Loucy (cell line): ENCODE data around the gene ISM1.

Experiments
- H2AFZ ChIP-seq: fragments of 200-600 bp; sonication (generic); 2 replicates; pipeline ENCODE4 v1.6.0; 2016; ENCODE audit warnings: antibody characterized with exemption, mild to moderate bottlenecking, low read length, moderate library complexity
- H3F3A ChIP-seq: fragments of 200-600 bp; 2 replicates; pipeline ENCODE4 v1.6.0; 2016; ENCODE audit warnings: antibody characterized with exemption, low read depth, mild to moderate bottlenecking
- H3K27me3 ChIP-seq: fragments of 200-600 bp; sonication (generic); 2 replicates; pipeline ENCODE4 v1.6.1; 2014; ENCODE audit warnings: low read length, mild to moderate bottlenecking; ENCODE audit not compliant: insufficient read depth, poor library complexity, severe bottlenecking
- H3K36me3 ChIP-seq: fragments of 200-600 bp; sonication (generic); 2 replicates; pipeline ENCODE4 v1.6.1; 2016; ENCODE audit warnings: low read length; ENCODE audit not compliant: insufficient read depth
- H3K4me1 ChIP-seq: fragments of 200-600 bp; sonication (generic); 2 replicates; pipeline ENCODE4 v1.5.1; 2014; ENCODE audit warnings: low read length, mild to moderate bottlenecking; ENCODE audit not compliant: insufficient read depth, poor library complexity, severe bottlenecking
- H3K4me2 ChIP-seq: fragments of 200-600 bp; sonication (generic); 2 replicates; pipeline ENCODE4 v1.6.0; 2014; ENCODE audit warnings: antibody characterized with exemption, low read length, low read depth, mild to moderate bottlenecking; ENCODE audit not compliant: poor library complexity, severe bottlenecking
- H3K4me3 ChIP-seq: fragments of 200-600 bp; sonication (generic); 2 replicates; pipeline ENCODE4 v1.5.1; 2014; ENCODE audit warnings: low read length, mild to moderate bottlenecking, mixed read lengths; ENCODE audit not compliant: poor library complexity, severe bottlenecking
- H3K79me2 ChIP-seq: fragments of 200-600 bp; sonication (generic); 2 replicates; pipeline ENCODE4 v1.6.1; 2014; ENCODE audit warnings: low read length; ENCODE audit not compliant: insufficient read depth
- H3K9ac ChIP-seq: fragments of 200-600 bp; sonication (generic); 2 replicates; pipeline ENCODE4 v1.6.0; 2014; ENCODE audit warnings: mild to moderate bottlenecking, low read depth, low read length, moderate library complexity; ENCODE audit not compliant: poor library complexity, severe bottlenecking
- H3K9me2 ChIP-seq: fragments of 200-600 bp; sonication (generic); replicated peaks from 2 replicates; pipeline ENCODE4 v1.6.1; 2016; ENCODE audit warnings: low read depth, low read length, mixed read lengths
- H3K9me3 ChIP-seq: fragments of 200-600 bp; sonication (generic); 2 replicates; pipeline ENCODE4 v1.6.1; 2014; ENCODE audit warnings: mild to moderate bottlenecking, antibody characterized with exemption, low read length, low read depth; ENCODE audit not compliant: insufficient read depth
- H4K20me1 ChIP-seq: fragments of 200-600 bp; sonication (generic); 2 replicates; pipeline ENCODE4 v1.6.0; 2014; ENCODE audit warnings: antibody characterized with exemption, low read length, mild to moderate bottlenecking; ENCODE audit not compliant: insufficient read depth, poor library complexity, severe bottlenecking
- EZH2phosphoT487 ChIP-seq: fragments of 200-600 bp; IDR thresholded peaks from 2 replicates; pipeline ENCODE4 v1.6.1; 2018; ENCODE audit warnings: antibody characterized with exemption, mild to moderate bottlenecking, moderate library complexity, borderline replicate concordance
- TF ChIP-seq, protein P1 (sequence below): fragments of 200-600 bp; sonication (generic); conservative IDR thresholded peaks from 2 replicates; pipeline ENCODE4 v1.5.1; 2014; ENCODE audit warnings: mild to moderate bottlenecking, antibody characterized with exemption, low read length

ISM1 gene

DNA sequence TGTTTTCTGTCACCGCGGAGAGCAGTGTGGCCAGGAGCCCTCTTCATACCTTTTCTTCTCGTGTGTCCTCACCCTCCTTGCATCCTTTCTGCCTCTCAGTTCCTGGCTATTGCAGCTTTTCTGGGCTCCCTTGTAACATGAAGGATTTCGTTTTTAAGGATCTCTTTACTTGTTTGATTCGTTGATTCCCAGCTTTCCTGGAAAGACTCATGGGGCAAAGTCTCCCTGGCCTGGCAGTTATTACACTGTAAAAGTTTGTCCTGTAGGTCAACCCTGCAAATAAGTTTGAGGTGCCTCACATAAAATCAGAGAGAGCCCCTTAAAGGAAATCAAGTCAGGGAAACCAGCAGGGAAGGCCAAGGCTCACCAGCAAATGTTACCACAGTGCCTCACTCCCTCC lies 70.1 kb downstream of the ISM1 start:
- H3K9me3 ChIP-seq = no peaks in the 10 kb centered on the region
- no peaks in the 10 kb centered on the region for H4K20me1 ChIP-seq
- no peaks in the 10 kb centered on the region for H3K9me2 ChIP-seq
- H3K27me3 ChIP-seq = no peaks in the 10 kb centered on the region
- no peaks in the 10 kb centered on the region for H3F3A ChIP-seq
- no peak overlapping the region for H3K4me2 ChIP-seq
- no peak for TF ChIP-seq EZH2phosphoT487
- TF ChIP-seq, protein P1, sequence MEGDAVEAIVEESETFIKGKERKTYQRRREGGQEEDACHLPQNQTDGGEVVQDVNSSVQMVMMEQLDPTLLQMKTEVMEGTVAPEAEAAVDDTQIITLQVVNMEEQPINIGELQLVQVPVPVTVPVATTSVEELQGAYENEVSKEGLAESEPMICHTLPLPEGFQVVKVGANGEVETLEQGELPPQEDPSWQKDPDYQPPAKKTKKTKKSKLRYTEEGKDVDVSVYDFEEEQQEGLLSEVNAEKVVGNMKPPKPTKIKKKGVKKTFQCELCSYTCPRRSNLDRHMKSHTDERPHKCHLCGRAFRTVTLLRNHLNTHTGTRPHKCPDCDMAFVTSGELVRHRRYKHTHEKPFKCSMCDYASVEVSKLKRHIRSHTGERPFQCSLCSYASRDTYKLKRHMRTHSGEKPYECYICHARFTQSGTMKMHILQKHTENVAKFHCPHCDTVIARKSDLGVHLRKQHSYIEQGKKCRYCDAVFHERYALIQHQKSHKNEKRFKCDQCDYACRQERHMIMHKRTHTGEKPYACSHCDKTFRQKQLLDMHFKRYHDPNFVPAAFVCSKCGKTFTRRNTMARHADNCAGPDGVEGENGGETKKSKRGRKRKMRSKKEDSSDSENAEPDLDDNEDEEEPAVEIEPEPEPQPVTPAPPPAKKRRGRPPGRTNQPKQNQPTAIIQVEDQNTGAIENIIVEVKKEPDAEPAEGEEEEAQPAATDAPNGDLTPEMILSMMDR = no peak
- no peaks in the 10 kb centered on the region for H3K4me1 ChIP-seq
- H3K36me3 ChIP-seq = no peaks in the 10 kb centered on the region
- no peak overlapping the region for H2AFZ ChIP-seq
- H3K79me2 ChIP-seq = no peaks in the 10 kb centered on the region
- H3K4me3 ChIP-seq = no peak overlapping the region
- H3K9ac ChIP-seq = no peak overlapping the region

DNA sequence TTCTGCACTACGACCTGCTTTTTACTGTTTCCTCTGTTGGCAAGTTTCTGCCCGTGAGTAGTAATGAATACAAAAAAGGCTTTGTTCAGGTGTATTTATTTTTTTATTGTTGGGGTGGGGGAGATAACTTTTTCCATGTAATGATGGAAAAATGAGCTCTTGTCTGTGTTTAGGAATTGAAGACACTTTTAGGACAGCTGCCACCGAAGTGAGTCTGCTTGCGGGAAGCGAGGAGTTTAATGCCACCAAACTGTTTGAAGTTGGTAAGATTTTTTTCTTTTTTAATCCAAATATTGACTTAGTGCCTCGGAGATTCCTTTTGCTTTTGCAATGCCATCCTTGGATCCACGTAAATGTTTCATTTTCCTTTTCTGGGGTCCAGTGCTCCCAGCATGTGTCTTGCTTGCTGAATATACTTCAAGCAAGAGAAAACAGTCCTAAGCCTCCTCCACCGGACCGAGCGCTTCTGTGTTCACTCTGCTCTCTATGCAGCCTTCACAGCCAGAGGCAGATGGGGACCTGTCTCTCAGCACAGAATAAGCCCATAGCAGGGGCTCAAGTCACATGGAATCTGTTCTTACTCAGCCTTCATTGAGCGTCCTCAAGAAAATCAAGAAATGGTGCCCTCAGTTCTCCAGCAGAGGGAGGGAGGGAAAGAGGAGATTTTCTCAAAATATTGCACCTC lies 71.3 kb downstream of the ISM1 start:
- no peak overlapping the region for H2AFZ ChIP-seq

DNA sequence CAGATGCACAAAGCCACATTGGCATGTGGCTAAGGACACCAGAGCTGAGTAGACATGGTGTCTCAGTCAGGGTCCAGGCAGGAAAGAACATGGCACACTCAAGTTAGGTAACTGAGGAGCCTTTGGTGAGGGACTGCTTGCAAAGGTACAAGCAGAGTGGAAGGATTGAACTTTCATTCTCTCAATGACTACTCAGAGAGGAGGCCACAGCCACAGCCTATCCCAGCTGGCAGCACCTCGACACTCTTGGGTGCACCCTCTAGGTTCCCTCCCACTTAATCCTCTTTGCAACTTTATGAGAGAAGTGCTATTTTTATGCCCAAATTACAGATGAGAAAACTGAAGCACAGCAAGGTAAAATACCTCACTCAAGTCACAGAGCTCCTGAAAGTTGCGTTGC lies 73.4 kb downstream of the ISM1 start:
- Histone ChIP-seq H3K9me2 (no peaks in the 10 kb centered on the region), H3K27me3 (no peaks in the 10 kb centered on the region), H3K4me1 (no peaks in the 10 kb centered on the region), H3K36me3 (no peaks in the 10 kb centered on the region), H2AFZ (no peak overlapping the region), H3K79me2 (no peaks in the 10 kb centered on the region), H3K4me3 (no peak overlapping the region), H4K20me1 (no peaks in the 10 kb centered on the region), H3K9ac (no peak overlapping the region), H3K4me2 (no peak overlapping the region), H3K9me3 (no peaks in the 10 kb centered on the region), H3F3A (no peaks in the 10 kb centered on the region)
- no peak for TF ChIP-seq EZH2phosphoT487
- TF ChIP-seq, protein P1 = no peak

More for the DNA sequence above, 71.3 kb downstream of the ISM1 start:
- Histone ChIP-seq H3K79me2 (no peaks in the 10 kb centered on the region), H3K36me3 (no peaks in the 10 kb centered on the region), H3K4me2 (no peak overlapping the region), H3F3A (no peaks in the 10 kb centered on the region), H4K20me1 (no peaks in the 10 kb centered on the region), H3K9me2 (no peaks in the 10 kb centered on the region), H3K27me3 (no peaks in the 10 kb centered on the region), H3K4me3 (no peak overlapping the region), H3K9ac (no peak overlapping the region), H3K4me1 (no peaks in the 10 kb centered on the region), H3K9me3 (no peaks in the 10 kb centered on the region)
- no peak for TF ChIP-seq EZH2phosphoT487
- TF ChIP-seq, protein P1 = no peak
